ENCODE results near the gene RBMS1.

GRCh38 chr2:160474319-160474645 is 19.3 kb downstream of the RBMS1 start:
- TF ChIP-seq, protein P1, sequence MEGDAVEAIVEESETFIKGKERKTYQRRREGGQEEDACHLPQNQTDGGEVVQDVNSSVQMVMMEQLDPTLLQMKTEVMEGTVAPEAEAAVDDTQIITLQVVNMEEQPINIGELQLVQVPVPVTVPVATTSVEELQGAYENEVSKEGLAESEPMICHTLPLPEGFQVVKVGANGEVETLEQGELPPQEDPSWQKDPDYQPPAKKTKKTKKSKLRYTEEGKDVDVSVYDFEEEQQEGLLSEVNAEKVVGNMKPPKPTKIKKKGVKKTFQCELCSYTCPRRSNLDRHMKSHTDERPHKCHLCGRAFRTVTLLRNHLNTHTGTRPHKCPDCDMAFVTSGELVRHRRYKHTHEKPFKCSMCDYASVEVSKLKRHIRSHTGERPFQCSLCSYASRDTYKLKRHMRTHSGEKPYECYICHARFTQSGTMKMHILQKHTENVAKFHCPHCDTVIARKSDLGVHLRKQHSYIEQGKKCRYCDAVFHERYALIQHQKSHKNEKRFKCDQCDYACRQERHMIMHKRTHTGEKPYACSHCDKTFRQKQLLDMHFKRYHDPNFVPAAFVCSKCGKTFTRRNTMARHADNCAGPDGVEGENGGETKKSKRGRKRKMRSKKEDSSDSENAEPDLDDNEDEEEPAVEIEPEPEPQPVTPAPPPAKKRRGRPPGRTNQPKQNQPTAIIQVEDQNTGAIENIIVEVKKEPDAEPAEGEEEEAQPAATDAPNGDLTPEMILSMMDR (IDR thresholded peaks at IDR 0.05): no peak
- no peak for TF ChIP-seq POLR2A (IDR thresholded peaks at IDR 0.05)

Measured in esophagus squamous epithelium (tissue), 4 donors.